ENCODE measurements around the gene RNU6-1. TPM values are rescaled to one million over a fixed set of nuclear protein-coding genes. Genes with fewer than 3 reads are reported as not detected.

The RNU6-1 gene
- polyA plus RNA-seq, 3 donors, result not detected

GRCh38 chr15:67836955-67837354, 2.9 kb downstream of the RNU6-1 start:
- 67 to 82% (median 79%) methylated on average over 2 of the region's 2 CpGs for WGBS, 3 donors
- no peak overlapping the region for H3K27ac ChIP-seq (ENCODE audit: low read depth, low read length)

DNA sequence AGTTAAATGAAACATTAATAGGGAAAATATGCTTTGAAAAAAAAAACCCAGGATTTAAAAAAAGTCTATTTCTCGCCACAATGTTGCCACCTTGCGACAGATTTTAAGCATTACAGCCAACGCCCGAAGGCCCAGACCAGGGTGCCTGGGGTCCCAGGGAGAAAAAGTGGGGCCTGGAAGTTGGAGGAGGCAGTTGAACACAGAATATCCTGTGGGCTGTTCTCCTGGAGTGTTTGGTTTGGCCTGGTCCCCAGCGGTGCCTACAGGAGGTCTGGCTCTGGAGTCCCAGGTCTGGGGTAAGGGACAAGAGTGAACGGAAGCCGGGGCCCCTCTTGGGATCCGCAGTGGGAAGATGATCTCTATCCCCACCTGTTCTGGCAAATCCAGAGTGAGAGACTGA, 3.4 kb downstream of the RNU6-1 start:
- 36 to 38% (median 37%) methylated on average over 8 of the region's 8 CpGs for whole genome bisulfite sequencing, 3 donors
- H3K27ac ChIP-seq (ENCODE audit: low read depth, low read length), result no peak overlapping the region

DNA sequence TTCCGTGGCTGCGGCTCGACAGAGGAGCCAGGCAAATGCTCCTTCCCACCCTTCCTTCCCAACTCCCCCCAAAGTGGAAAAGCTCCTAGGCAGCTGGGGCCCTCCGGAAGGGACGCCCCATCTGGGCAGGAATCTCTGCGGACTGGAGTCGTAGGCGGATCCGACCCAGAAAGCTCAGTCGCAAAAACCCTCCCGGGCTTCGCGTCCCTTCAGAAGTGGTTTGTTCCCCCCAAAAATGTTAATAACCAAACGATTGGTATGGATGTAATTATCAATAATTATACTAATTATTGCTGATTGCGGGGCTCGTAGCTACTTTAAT, 3.8 kb downstream of the RNU6-1 start:
- no peak overlapping the region for H3K27ac ChIP-seq (ENCODE audit: low read depth, low read length)
- WGBS, 3 donors, result 1 to 9% (median 5%) methylated on average over 16 of the region's 16 CpGs

DNA sequence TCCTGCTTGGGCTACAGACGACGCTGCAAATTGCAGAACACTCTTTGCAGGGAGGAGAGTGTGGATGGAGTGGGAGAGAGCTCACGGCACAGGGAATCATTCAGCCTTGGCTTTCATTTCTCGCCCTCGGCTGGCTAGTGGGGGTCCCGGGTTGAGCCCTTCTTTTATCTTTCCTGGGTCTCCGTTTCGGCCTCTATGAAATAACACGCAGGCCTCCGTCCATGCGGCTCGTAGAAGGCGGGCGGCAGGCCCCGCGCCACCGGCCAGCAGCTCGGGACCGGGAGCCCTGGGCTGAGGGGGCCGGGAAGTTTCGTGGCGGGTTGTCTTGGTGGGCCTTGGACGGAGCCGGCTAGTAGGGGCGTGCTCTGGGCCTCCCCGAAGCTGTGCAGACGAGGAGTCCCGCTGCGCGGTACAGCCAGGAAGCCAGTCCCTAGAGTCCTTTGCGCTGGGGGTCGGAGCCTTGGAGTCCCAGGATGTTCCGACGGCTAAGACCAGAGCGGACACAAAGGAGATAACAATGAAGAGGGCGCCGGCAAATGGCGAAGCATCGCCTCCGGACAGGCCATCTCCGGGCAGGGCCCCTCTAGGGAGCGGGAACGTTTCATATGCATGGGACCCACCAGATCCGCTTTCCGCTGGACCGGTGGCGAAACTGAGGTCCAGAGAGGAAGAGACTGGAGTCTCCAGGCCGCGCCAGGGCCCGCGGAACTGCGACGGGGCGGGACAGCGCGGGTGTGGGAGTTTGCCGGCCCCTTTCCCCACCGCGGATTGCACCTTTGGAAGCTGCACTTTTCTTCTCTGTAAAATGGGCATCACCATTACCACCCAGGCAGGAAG, 4.3 kb downstream of the RNU6-1 start:
- 2 to 25% (median 4%) methylated on average over 58 to 59 of the region's 59 CpGs for WGBS, 3 donors

DNA sequence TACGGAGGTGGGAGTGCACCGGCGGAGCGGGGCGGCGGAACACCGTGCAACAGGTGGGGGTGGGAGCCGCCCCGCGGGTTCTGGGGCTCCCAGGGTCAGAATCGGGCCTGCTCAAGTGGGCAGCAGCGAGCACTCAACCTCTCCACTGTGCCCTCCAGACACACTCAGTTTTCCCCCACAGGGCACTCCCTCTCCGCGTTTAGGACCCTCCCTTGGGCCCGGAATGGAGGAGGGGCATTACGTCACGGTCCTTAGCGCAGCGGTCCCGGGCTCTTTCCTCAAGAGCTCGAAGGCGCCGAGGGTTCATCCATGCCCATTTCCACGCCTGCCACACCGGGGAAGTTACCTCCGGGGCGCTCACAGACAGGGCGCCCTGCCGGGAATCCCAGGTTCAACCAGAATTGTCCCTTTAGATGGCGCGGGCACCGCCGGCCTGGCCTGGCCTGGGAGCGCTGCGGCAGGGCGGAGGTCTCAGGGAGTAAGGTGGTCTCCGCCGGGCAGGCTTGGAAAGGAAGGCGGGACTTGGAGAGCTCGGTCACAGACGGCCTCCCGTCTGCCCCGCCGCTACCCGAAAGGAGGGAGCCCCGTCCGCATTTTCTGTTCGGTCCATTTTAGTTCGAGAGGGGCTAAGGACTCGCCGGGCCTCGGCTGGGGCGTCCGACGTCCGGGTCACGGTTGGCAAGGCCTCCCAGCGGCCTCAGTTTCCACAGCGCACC, 5.1 kb downstream of the RNU6-1 start:
- H3K27ac ChIP-seq (ENCODE audit: low read depth, low read length), result no peak overlapping the region
- 3 to 10% (median 3%) methylated on average over 53 to 59 of the region's 59 CpGs for whole genome bisulfite sequencing, 3 donors

More for the DNA sequence above, 4.3 kb downstream of the RNU6-1 start:
- no peak overlapping the region for H3K27ac ChIP-seq (ENCODE audit: low read depth, low read length)

- WGBS, 3 donors, result 2 to 3% (median 3%) methylated on average over 43 to 44 of the region's 44 CpGs
These were observed 5.9 kb downstream of the RNU6-1 start for GRCh38 chr15:67833710-67834511.

DNA sequence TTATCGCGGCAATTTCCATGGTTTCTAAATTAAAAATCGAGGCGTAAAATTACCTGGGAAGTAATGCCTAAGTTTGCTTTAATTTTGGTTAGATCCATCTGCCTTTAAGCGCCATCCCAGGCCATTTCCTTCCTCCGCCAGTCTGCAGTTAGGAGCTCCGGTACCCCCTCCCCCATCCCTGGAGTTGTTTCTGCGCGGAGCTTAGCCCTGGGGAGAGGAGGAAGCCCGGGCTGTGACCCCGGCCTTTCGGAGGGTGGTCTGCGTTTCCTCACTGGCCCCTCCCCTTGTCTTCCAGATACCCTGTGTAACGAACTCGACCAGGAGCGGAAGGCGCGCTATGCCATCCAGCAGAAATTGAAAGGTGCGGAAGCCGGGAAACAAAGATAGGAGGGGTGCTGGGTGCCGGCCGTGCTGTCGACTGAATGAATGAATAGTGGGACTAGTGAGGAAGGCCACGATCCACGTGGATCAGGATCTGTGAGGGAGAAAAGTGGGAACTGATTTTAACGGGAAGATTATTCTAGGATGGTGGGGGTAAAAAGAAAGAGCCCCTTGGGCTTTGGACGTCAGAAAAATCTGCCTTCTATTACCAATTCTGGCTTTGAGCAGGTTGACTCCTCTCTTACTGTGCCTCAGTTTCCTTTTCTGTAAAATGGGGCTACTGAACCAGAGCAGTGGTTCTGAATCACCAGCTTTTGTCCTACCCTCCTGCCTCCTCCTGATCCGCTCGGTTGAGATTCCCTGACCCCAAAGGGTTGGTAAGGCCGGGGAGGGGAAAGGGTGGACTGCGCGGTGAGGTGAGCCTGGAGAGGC, 6.7 kb downstream of the RNU6-1 start:
- no peak overlapping the region for H3K27ac ChIP-seq (ENCODE audit: low read depth, low read length)
- WGBS, 3 donors, result 5 to 20% (median 6%) methylated on average over 31 to 32 of the region's 32 CpGs

More at GRCh38 chr15:67833710-67834511, 5.9 kb downstream of the RNU6-1 start:
- no peak overlapping the region for H3K27ac ChIP-seq (ENCODE audit: low read depth, low read length)

DNA sequence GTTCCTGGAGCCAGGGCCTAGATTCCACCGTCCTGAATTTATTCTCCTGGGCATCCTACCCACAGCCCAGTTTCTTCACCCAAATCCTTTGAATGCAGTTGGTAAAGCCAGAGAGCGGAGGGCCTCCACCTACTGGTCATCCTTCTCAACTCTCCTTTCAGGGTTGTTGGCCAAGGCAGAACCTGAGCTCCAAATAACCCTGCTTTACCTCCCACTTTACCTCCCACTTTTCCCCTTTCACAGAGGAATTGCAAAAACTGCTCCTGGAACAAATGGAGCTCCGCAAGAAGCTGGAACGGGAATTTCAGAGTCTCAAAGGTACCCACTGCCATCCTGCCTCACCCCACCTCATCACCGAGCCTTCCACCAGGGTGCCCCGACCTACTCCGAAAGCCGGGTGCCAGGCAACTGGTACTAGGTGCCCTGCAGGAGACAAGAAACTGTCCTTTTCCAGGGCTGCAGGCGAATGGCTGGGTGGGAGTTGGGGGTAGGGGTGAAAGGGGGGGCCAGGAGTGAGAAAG, 7.8 kb downstream of the RNU6-1 start:
- 29 to 40% (median 30%) methylated on average over 9 of the region's 9 CpGs for WGBS, 3 donors
- H3K27ac ChIP-seq (ENCODE audit: low read depth, low read length), result no peak overlapping the region

DNA sequence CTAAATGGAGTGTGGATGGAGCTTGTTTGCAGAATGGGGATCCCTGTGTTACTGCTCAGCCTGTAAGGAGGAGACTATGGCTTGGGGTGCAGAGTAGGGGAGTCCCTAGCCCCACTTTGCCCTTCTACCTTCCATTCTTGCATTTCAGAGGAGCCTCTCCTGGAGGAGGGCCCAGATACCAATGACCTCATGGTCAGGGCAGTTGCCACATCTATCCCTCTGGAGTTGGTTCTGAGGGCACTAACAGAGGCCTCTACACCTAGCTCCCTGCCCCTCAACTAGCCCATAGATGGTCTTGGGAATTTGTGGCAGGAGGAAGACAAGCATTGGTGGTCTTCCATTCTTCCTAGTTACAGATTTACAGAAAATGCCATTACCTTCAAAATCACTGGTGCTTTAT, 8.5 kb downstream of the RNU6-1 start:
- H3K27ac ChIP-seq (ENCODE audit: low read depth, low read length), result no peak overlapping the region

DNA sequence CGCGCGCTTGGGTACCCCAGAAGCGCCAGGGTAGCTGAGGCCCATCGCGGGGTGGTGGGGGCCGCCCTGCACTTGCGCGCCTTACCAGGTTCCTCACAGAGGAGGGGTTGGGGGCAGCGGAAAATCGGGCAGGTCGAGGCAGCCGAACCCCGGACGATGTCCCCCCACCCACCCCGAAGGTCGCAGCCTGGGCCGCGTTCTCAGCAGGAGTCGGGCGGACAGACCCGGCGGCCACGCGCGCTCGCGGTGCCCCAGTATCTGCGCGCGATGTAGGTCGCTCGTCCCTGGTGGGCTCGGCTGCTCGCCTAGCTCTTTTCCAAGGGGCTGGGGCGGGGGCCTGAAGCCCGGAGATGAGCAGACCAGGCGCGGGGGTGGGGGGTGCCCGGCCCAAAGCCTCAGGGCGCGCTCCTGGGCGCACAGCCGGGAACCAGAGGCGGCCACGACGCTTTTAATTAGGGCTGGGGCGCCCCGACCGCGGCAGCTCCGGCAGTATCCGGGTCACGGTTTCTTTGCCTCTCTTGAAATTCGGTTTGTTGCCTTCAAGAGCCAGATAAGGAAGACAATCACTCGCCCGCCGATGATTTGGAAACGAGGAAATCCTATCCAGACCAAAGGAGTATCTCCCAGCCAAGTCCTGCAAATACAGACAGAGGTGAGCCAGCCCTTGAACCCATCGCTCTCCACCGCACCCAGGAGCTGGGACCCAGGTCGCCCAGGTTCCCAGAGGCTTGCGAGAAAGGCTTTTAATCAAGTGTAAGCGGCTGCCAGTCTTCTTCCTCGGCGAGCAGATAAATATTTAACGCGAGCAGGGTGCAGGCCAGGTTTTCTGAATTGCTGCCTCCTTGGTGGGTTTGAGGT, 10.0 kb downstream of the RNU6-1 start:
- H3K27ac ChIP-seq (ENCODE audit: low read depth, low read length), result no peak overlapping the region
- 13 to 31% (median 13%) methylated on average over 64 to 68 of the region's 68 CpGs for WGBS, 3 donors

DNA sequence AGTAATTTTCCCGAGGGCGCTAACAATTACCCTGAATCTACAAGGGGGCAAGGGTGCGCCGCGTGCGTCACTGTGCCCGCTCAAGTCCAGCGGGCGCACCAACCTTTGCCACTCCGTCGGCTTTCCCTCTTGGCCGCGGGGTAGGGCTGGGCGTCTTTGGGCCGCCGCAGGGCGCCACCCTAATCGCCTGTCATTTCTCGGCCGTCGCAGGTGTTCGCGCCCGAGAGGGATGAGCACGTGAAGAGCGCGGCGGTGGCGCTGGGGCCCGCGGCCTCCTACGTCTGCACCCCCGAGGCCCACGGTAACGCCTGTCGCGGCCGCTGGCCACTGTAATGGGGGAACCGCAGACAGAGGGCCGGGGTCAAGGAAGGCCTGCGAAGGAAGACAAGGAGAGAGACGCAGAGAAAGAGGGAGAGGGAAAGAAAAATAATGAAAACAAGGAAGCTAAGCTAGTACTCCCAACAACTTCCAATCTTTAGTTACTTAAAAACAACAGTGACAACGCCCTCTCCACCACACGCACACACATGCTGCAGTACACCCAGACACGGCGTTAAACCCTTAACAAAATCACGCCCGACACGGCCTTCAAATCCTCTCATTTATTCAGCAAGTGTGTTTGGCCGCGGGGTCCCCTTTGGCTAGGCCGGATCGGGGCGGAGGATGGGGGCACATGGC, 10.7 kb downstream of the RNU6-1 start:
- no peak overlapping the region for H3K27ac ChIP-seq (ENCODE audit: low read depth, low read length)
- WGBS, 3 donors, result 6 to 15% (median 6%) methylated on average over 41 to 54 of the region's 54 CpGs

DNA sequence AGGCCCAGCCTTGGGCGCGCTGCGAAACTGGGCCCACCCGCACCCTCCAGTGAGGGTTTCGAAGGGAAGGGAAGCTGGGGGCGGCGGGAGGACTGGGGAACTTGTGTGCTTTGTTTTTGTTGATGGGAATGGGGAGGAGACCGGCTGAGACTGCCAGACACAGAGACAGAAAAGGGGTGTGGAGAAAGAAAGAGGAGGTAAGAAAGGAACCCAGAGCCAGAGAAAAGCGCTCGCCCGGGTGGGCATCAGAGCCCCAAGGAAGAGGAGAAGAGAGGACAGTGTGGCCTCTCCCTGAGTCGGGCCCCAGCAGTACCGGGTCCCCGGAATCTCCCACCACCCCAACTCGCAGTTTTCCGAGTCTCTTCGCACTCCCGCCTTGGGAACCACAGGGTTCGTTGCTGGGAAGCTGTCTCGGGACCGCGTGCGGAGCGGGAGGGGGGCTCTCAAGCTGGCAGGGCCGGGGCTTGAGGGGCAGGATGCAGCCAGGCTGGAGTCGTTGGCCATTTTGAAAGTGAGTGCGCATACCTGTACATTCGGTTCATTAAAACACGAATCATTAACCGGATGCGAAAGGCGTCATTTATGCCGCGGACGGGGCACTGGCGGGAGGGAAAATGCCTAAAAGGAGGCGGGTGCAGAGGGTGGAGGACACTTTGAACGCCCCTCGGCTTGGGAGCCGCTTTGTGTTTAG, 11.4 kb downstream of the RNU6-1 start:
- H3K27ac ChIP-seq (ENCODE audit: low read depth, low read length), result no peak overlapping the region
- 4 to 12% (median 7%) methylated on average over 40 of the region's 40 CpGs for WGBS, 3 donors

DNA sequence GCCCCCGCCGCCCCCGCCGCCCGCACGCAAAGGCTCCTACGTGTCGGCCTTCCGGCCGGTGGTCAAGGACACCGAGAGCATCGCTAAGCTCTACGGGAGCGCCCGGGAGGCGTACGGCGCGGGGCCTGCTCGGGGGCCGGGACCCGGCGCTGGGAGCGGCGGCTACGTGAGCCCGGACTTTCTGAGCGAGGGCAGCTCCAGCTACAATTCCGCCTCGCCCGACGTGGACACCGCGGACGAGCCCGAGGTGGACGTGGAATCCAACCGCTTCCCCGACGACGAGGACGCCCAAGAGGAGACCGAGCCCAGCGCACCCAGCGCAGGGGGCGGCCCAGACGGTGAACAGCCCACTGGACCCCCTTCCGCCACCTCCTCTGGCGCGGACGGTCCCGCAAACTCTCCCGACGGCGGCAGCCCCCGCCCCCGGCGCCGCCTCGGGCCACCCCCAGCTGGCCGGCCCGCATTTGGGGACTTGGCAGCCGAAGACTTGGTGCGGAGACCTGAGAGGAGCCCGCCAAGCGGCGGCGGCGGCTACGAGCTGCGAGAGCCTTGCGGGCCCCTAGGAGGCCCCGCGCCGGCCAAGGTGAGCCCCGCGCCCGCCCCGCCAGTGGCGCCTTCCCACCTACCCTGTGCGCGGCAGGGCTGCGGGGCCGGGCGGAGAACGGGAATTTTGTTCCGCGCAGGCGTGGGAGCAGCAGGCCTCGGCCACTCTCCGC, 12.1 kb downstream of the RNU6-1 start:
- WGBS, 3 donors, result 4 to 6% (median 5%) methylated on average over 73 to 91 of the region's 91 CpGs
- no peak overlapping the region for H3K27ac ChIP-seq (ENCODE audit: low read depth, low read length)

DNA sequence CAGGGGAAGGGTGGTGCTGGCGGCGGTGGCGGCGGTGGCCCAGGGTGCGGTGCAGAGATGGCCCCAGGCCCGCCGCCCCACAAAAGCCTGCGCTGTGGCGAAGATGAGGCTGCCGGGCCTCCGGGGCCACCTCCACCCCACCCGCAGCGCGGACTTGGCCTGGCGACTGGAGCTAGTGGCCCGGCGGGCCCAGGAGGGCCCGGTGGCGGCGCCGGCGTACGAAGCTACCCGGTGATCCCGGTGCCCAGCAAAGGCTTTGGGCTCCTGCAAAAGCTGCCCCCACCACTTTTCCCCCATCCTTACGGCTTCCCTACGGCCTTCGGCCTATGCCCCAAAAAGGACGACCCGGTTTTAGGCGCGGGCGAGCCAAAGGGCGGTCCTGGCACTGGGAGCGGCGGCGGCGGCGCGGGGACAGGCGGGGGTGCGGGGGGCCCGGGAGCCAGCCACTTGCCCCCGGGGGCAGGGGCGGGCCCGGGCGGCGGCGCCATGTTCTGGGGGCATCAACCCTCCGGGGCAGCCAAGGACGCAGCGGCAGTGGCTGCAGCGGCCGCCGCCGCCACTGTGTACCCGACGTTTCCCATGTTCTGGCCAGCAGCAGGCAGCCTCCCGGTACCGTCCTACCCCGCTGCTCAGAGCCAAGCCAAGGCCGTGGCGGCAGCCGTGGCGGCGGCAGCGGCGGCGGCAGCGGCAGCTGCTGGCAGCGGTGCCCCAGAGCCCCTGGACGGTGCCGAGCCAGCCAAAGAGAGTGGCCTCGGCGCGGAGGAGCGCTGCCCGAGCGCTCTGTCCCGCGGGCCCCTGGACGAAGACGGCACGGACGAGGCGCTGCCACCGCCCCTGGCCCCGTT, 12.9 kb downstream of the RNU6-1 start:
- H3K27ac ChIP-seq (ENCODE audit: low read depth, low read length), result no peak overlapping the region
- 4 to 5% (median 5%) methylated on average over 33 to 88 of the region's 88 CpGs for WGBS, 3 donors
